ENCODE measurements around the gene IL16.

IL16 gene

GRCh38 chr15:81174792-81175327 is 21.8 kb upstream of the IL16 start:
- DNase-seq (ENCODE audit: low spot score): no peak

- no peak for DNase-seq (ENCODE audit: low spot score)
Measured at GRCh38 chr15:81175496-81175895, 21.2 kb upstream of the IL16 start.

GRCh38 chr15:81176291-81176893 is 20.3 kb upstream of the IL16 start:
- DNase-seq (ENCODE audit: low spot score): no peak

- no peak for DNase-seq (ENCODE audit: low spot score)
Measured at GRCh38 chr15:81178365-81178764, 18.3 kb upstream of the IL16 start.

DNA sequence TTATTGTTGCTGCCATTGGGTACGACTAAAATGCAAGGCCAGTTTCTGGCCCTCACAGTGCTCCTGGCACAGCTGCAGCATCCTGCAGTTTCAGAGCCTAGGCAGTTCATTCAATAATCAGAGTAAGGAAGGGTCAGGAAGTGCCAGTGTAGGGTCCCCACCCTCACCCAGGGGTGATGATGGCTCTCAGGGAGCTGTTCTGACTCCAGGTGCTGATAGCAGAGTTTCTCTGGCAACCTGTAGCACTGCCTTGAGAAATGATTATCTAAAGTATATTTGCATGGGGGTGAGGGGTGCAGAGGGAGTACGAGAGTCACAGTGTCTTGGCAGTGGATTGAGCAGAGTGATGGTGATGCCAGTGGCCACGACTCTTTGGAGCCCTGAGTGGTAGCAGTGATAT is 15.5 kb upstream of the IL16 start:
- DNase-seq (ENCODE audit: low spot score): no peak

GRCh38 chr15:81182031-81182755 is 14.5 kb upstream of the IL16 start:
- no peak for DNase-seq (ENCODE audit: low spot score)

DNA sequence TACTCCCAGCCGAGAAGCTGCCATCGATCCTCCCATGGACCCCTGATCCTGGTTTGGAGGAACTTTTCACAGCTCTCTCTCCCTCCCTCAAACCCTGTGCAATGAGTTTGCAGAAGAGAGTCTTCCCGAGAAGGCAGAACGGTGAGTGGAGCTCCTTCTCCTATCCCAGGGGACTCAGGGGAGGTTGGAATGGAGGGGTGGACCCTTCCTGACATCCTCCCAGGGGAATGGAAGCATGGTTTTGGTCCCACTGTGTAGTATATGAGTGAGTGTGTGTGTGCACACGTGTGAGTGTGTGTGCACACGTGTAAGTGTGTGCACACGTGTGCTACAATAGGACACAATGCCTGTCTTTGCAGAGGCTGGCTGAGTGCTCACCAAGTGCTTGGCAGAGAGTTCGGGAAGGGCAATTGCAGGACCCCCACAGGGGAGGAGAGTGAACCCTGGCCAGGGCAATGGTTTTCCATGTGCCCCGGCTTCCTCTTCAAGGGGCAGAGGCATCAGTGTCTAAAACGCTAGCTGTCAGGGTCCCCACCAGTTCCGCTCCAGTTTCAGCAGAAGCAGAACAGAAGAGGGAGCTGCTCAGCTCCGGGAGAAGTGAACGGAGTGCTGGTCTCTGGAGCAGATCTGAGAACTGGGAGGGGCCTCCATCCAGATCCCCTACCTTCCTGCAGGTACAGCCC is 13.8 kb upstream of the IL16 start:
- no peak for DNase-seq (ENCODE audit: low spot score)

DNA sequence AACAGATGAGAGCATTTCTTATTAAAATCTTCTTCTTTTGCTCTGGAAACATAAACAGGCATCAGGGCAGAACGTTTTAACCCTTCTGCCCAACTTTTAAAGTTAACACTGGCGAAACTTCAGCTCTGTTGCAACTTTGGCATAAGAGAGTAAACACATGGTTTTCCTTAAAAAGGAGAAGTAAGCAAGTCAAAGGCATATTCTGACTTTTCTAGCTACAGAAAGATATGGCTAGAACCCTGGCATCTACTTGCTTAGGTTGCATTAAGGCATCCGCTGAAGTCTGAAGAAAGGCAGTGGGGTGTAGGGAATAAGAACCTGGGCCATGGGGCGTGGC is 13.3 kb upstream of the IL16 start:
- no peak for DNase-seq (ENCODE audit: low spot score)

GRCh38 chr15:81184188-81184587 is 12.5 kb upstream of the IL16 start:
- DNase-seq (ENCODE audit: low spot score): no peak

GRCh38 chr15:81185631-81186295 is 10.9 kb upstream of the IL16 start:
- DNase-seq (ENCODE audit: low spot score): no peak

- no peak for DNase-seq (ENCODE audit: low spot score)
Measured at GRCh38 chr15:81188354-81188753, 8.3 kb upstream of the IL16 start.

DNA sequence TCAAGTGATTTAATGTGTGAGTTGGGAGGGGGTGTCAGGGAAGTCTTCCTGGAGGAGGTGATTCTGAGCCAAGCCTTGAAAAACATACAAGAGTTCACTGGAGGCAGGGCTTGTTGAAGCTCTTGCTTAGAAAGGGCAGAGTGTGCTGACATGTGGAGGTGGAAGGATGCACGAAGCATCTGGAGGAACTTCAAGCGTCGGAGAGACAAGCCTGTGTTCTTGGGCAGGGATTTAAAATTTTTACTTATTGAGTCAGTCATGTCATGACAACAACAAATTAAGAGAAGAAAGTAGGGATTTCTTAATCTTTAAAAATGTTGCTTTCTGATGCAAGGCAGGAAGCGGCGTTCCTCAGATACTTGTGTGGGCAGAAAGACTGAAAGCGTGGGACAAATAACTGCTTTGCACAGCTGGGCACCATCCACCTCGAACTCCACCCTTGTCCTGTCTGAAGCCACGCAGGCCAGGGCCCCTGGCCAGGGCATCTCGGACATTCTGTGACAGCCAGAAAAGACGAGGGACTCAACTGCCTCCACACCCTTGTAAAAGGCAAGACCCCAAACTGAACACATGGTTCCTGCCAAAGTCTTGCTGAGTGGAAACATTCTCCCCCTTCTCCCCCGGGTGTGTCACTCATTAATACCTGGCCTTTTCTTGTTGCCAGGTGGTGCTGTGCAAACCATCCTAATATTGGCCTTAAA is 6.9 kb upstream of the IL16 start:
- DNase-seq (ENCODE audit: low spot score): no peak

GRCh38 chr15:81190922-81191507 is 5.7 kb upstream of the IL16 start:
- DNase-seq (ENCODE audit: low spot score): no peak

- DNase-seq (ENCODE audit: low spot score): no peak
Measured at GRCh38 chr15:81191701-81192100, 5.0 kb upstream of the IL16 start.

DNA sequence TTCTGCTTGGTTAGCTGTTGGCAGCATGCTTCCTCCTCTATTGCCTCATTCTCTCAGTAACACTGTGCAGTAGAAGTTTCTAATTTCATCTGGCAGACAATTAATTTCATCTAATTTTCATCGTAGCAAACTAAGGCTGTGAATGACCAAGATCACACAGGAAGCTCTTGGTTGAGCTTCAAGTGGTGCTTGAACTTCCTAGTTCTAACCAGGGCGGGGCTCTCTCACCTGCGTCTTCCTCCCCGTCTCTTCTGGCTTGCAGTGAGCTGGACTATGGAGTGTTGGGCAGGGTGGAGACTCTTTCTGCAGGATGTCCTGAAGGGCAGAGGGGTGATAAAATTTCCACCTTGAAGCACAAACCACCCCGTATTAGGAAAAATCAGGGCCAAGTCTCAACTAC is 2.0 kb upstream of the IL16 start:
- no peak for DNase-seq (ENCODE audit: low spot score)

DNA sequence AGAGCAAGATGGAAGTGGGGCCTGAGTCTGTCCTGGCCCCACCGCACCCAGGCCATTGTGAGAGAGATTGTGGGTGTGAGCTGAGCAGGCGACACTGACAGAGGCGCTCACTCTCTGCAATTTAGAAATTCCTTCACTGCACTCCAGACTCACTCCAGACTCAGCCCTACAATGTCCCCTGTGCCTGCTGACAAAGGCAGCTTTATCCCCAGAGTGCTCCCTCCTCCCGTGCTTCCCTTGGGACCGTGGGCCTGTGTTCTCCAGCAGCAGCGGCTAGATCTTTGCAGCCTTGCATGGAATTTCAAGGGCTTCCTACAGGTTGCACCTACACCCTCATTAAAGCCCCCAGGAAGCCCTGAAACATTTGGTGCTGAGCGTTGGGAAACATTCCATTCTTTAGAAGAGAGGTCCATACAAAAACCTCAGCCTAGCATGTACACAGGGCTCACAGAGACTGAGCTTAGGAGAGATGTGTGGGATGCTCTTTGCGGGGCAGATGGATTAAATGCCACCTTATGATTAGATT is 1.3 kb upstream of the IL16 start:
- no peak for DNase-seq (ENCODE audit: low spot score)

GRCh38 chr15:81197255-81197630 is 564 bp downstream of the IL16 start:
- no peak for DNase-seq (ENCODE audit: low spot score)

DNA sequence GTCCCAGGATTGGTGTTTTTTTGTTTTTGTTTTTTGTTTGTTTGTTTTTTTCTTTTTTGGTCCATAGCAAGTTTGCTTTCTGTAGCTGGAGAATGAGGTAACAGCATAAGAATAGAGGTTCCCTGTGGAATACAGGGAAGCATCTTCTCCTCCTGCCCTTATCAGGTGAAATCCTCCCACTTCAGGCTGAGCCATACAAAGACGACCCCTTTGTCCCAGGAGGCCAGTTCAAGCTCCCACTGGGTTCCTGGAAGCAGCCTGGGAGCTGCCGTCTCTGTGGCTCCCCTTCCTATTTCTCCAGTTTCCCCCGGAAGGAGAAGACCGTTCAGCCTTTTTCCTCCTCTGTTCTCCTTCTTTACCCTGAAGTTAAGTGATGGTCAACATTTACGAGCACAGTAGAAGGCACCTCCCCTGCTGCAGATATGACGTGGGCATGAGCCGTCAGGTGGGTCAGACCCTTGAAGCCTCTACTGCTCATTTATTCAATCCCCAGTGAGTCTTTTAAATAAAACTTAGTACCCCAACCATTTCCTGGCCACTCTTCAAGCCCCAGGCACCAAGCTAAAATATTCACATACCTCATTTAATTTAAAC is 1.1 kb downstream of the IL16 start:
- DNase-seq (ENCODE audit: low spot score): no peak

GRCh38 chr15:81199031-81199779 is 2.5 kb downstream of the IL16 start:
- no peak for DNase-seq (ENCODE audit: low spot score)

- no peak for DNase-seq (ENCODE audit: low spot score)
Measured at GRCh38 chr15:81206018-81206417, 9.3 kb downstream of the IL16 start.
